HUES6 (cell line): ENCODE measurements around the gene MAPK8IP3.
"Not testable (repeated sequence)": the region's sequence is repeated elsewhere in the genome, so short reads cannot be mapped to it uniquely, and the experiment has no call there.

Experiments
- H3K27ac ChIP-seq: 2 replicates; pipeline ENCODE4 v1.7.0; 2013; ENCODE audit warnings: low read depth, mild to moderate bottlenecking, low read length, inconsistent platforms
- H3K27me3 ChIP-seq: 2 replicates; pipeline ENCODE4 v1.6.1; 2013; ENCODE audit warnings: low read length; ENCODE audit not compliant: control insufficient read depth, insufficient read depth
- H3K36me3 ChIP-seq: 2 replicates; pipeline ENCODE4 v1.6.1; 2013; ENCODE audit warnings: low read length; ENCODE audit not compliant: control insufficient read depth, insufficient read depth
- H3K4me1 ChIP-seq: 2 replicates; pipeline ENCODE4 v1.6.1; 2013; ENCODE audit warnings: low read length; ENCODE audit not compliant: control insufficient read depth, insufficient read depth
- H3K4me3 ChIP-seq: 2 replicates; pipeline ENCODE4 v1.5.1; 2013; ENCODE audit warnings: low read depth, low read length
- H3K9ac ChIP-seq: one replicate; pipeline ENCODE4 v1.6.1; 2013; ENCODE audit warnings: mild to moderate bottlenecking, low read length
- H3K9me3 ChIP-seq: 2 replicates; pipeline ENCODE4 v1.6.1; 2013; ENCODE audit warnings: low read depth, low read length; ENCODE audit not compliant: control insufficient read depth, insufficient read depth

The MAPK8IP3 gene

DNA sequence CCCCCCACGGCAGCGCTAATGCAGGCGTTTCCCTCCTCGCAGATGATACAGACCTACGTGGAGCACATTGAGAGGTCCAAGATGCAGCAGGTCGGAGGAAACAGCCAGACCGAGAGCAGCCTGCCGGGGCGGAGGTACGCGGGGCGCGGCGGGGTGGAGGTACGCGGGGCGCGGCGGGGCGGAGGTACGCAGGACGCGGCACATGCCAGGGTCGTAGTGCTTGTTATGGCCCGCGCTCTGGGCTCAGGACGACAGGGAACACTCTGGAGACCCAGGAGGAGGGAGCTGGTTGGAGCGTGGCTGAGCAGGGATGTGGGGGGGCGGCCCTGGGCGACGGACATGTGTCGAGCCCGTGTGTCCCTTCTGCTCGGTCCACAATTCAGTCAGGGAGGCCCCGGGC lies 23.4 kb downstream of the MAPK8IP3 start:
- Histone ChIP-seq H3K4me1 (no peaks in the 10 kb centered on the region), H3K36me3 (peaks cover 46% of the 10 kb centered on the region), H3K27ac (no peak overlapping the region), H3K9me3 (no peaks in the 10 kb centered on the region), H3K4me3 (no peak overlapping the region), H3K27me3 (no peaks in the 10 kb centered on the region), H3K9ac (no peak overlapping the region)

DNA sequence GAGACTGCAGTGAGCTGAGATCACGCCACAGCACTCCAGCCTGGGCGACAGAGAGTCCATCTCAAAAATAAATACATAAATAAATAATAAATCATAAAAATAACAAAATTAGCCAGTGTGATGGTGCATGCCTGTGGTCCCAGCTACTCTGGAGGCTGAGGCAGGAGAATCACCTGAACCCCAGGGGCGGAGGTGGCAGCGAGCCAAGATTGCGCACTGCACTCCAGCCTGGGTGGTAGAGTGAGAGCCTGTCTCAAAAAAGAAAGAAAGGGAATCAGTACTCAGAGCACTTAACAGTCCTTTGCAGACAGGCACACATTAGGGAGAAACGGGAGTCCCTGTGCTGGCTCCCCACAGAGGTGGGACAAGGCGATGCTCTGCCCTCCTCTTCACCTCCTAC lies 25.1 kb downstream of the MAPK8IP3 start:
- peaks cover 54% of the 10 kb centered on the region for H3K36me3 ChIP-seq

DNA sequence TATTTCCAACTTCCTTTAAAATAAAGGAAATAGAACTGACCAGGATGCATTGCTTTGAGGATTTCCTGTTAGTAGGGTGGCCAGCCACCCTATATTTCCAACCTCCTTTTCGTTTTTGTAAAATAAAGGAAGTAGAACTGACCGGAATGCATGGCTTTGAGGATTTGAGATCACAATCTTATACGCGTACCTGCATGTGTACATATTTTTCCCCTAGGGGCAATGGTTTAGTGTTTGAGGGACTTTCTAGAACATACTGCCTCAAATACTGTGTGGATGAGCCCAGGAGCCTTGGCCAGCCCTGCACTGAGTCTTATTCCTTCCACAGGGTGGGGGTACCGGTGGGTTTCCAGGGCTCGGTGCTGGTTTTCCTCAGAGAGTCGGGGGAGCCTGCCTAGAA lies 25.6 kb downstream of the MAPK8IP3 start:
- H3K4me1 ChIP-seq: no peaks in the 10 kb centered on the region
- no peak overlapping the region for H3K27ac ChIP-seq
- peaks cover 20% of the 10 kb centered on the region for H3K9me3 ChIP-seq
- H3K9ac ChIP-seq: no peak overlapping the region
- no peaks in the 10 kb centered on the region for H3K27me3 ChIP-seq
- H3K36me3 ChIP-seq: peaks cover 52% of the 10 kb centered on the region
- H3K4me3 ChIP-seq: no peak overlapping the region

More for the DNA sequence above, 25.1 kb downstream of the MAPK8IP3 start:
- H3K9ac ChIP-seq: no peak overlapping the region
- no peaks in the 10 kb centered on the region for H3K27me3 ChIP-seq
- peaks cover 15% of the 10 kb centered on the region for H3K9me3 ChIP-seq
- H3K27ac ChIP-seq: no peak overlapping the region
- no peaks in the 10 kb centered on the region for H3K4me1 ChIP-seq
- H3K4me3 ChIP-seq: no peak overlapping the region

DNA sequence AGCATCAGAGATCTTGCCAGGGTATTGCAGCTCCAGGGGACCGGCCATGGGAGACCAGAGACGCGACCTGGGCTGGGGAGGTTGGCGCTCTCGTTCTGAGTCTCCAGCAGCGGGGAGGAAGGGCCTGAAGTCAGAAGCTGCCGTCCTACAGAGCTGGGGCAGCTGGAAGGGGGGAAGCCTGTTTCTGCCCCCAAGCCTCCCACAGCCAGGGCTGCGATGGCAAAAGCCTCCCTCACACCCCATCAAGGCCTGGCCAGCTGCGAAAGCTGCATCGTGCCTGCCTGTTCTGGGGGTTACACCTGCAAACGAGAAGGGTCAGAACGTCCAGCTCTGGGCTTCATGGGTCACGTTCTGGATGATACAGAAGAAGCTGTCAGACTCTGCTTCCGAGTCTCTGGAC lies 26.1 kb downstream of the MAPK8IP3 start:
- Histone ChIP-seq H3K36me3 (peaks cover 48% of the 10 kb centered on the region), H3K9me3 (peaks cover 24% of the 10 kb centered on the region), H3K9ac (no peak overlapping the region), H3K27me3 (no peaks in the 10 kb centered on the region), H3K27ac (no peak overlapping the region), H3K4me3 (no peak overlapping the region), H3K4me1 (no peaks in the 10 kb centered on the region)

DNA sequence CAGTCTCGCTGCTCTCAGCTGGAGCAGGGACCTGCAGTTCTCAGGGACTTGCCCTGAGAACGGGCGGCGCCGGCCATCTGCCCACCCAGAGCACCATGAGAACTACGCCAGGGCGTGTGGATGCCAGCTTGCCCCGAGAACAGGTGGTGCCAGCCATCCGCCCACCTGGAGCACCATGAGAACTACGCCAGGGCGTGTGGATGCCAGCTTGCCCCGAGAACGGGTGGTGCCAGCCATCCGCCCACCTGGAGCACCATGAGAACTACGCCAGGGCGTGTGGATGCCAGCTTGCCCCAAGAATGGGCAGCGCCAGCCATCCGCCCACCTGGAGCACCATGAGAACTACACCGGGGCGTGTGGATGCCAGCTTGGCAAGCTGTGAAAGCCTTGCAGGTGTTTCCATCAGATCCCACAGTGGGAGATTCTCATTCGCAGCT lies 26.6 kb downstream of the MAPK8IP3 start:
- not testable (repeated sequence) for H3K27me3 ChIP-seq, H3K9ac ChIP-seq, H3K27ac ChIP-seq, H3K4me1 ChIP-seq, H3K4me3 ChIP-seq
- Histone ChIP-seq H3K36me3 (peaks cover 45% of the 10 kb centered on the region), H3K9me3 (peaks cover 29% of the 10 kb centered on the region)

DNA sequence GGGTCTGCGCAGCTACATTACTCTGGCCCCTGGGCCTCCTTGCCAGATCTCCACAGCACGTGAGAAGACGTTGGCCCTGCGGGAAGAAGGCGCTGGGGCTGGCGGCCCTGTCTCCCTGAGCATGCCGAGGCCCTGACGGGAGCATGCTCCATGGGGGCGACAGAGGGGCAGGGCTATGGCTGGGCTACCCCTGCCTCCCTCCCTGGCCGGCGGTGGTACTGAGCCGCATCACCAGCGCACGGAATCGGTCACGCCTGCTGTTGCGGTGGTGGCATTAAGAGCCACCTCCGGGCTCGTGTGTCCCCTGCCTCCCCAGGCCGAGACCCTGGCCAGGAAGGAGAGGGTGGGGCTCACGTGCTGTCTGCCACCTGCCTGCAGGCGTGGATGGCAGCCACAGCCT lies 28.1 kb downstream of the MAPK8IP3 start:
- Histone ChIP-seq H3K4me1 (no peaks in the 10 kb centered on the region), H3K4me3 (no peak overlapping the region), H3K36me3 (peaks cover 39% of the 10 kb centered on the region), H3K27ac (no peak overlapping the region), H3K9ac (no peak overlapping the region), H3K9me3 (peaks cover 45% of the 10 kb centered on the region), H3K27me3 (no peaks in the 10 kb centered on the region)

DNA sequence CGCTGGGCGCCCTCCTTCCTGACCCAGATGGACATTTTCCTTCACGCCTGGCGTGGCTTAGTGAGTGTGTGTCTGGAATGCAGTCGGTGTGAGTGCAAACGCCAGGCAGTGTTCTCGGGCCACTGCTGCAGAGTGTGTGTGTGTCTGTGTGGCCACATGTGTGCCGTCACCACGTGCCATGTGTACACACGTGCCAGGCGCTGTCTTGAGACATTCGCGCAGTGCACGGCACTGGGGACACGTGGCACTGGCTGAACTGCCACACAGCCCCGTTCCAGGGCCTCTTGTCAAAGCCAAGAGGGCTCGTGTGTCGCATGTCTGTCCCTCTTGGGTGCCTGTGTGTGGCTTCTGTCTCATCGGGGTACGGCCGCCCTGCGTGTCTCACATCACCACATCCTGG lies 28.8 kb downstream of the MAPK8IP3 start:
- Histone ChIP-seq H3K4me1 (no peaks in the 10 kb centered on the region), H3K9ac (no peak overlapping the region), H3K36me3 (peaks cover 33% of the 10 kb centered on the region), H3K9me3 (peaks cover 52% of the 10 kb centered on the region), H3K27me3 (no peaks in the 10 kb centered on the region), H3K4me3 (no peak overlapping the region), H3K27ac (no peak overlapping the region)

DNA sequence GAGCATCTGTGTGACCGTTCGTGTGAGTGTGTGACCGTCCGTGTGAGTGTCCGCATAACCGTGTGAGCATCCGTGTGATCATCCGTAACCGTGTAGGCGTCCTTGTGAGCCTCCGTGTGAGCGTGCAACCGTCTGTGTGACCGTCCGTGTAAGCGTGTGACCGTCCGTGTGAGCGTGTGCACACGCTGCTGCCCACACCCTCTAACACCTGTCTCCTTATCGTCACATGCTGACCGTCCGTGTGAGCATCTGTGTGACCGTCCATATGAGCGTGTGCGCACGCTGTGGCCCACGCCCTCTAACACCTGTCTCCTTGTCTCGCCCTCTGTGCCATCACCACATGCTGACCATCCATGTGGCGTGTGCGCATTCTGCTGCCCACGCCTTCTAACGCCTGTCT lies 34.2 kb downstream of the MAPK8IP3 start:
- no peak overlapping the region for H3K9ac ChIP-seq
- no peaks in the 10 kb centered on the region for H3K27me3 ChIP-seq
- H3K9me3 ChIP-seq: peaks cover 51% of the 10 kb centered on the region
- no peak overlapping the region for H3K4me3 ChIP-seq
- H3K36me3 ChIP-seq: peaks cover 15% of the 10 kb centered on the region
- no peaks in the 10 kb centered on the region for H3K4me1 ChIP-seq
- H3K27ac ChIP-seq: no peak overlapping the region

DNA sequence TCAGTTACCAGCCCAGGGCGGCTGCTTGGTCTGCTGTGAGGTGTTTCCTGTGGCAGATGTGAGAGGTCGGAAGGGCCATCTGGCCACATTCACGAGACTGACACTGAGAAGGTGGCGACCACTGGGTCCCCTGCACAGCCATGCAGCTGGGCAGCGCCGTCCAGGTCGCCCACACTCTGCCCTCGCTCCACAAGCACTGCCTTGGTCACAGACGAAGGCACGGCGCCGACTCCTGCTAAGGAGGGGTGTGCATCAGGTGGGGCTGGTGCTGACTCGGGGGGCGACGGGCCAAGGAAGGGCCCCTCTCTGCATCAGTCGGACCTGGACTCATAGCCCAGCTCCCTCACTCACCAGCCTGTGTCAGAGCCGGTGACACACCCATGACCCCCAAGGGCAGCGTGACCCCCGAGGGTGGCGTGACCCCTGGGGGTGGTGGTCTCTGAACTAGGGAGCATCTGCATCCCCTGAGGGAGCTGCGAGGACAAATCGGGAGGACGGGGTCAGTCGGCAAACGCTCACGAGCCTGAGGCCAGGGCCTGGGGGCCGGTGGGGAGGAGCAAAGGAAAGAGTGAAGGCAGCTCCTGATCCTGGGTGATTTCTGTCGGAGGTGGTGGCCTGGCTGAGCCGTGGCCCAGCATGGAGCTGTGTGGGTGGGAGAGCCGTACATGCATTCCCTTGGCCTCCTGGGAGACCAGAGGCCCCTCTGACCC lies 34.9 kb downstream of the MAPK8IP3 start:
- Histone ChIP-seq H3K9me3 (peaks cover 44% of the 10 kb centered on the region), H3K36me3 (peaks cover 13% of the 10 kb centered on the region), H3K27me3 (no peaks in the 10 kb centered on the region), H3K27ac (no peak overlapping the region), H3K9ac (no peak overlapping the region), H3K4me3 (no peak overlapping the region), H3K4me1 (no peaks in the 10 kb centered on the region)

DNA sequence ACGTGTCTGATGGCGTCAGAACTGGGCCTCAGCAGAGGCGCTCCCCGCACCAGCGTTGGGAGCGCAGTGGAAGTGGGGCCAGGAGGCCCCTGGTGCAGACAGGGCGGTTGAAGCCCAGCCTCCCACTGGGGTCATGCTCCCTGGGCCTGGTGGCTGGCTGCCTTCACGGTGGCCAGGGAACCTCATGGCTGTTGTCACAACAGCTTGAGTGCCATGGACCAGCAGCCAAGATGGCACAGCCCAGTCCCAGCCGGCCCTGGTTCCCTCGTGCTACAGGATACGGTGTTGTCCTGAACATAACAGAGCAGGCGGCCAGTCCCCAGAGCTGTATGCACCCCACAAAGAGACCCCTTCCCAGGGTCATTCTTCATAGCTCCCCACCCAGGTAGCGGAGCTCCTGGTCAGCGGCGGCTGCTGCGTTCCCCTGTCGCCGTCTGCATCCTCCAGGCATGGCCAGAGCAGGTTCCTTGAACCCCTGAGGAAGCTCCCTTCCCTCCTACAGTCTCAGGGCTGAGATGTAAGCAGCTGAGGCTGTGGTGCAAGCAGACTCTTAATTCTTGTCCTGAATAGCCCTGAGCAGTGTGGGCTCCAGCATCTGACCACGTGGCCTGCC lies 35.7 kb downstream of the MAPK8IP3 start:
- peaks cover 37% of the 10 kb centered on the region for H3K9me3 ChIP-seq
- H3K27ac ChIP-seq: no peak overlapping the region
- H3K36me3 ChIP-seq: peaks cover 13% of the 10 kb centered on the region
- H3K9ac ChIP-seq: no peak overlapping the region
- no peaks in the 10 kb centered on the region for H3K27me3 ChIP-seq
- H3K4me3 ChIP-seq: no peak overlapping the region
- no peaks in the 10 kb centered on the region for H3K4me1 ChIP-seq

DNA sequence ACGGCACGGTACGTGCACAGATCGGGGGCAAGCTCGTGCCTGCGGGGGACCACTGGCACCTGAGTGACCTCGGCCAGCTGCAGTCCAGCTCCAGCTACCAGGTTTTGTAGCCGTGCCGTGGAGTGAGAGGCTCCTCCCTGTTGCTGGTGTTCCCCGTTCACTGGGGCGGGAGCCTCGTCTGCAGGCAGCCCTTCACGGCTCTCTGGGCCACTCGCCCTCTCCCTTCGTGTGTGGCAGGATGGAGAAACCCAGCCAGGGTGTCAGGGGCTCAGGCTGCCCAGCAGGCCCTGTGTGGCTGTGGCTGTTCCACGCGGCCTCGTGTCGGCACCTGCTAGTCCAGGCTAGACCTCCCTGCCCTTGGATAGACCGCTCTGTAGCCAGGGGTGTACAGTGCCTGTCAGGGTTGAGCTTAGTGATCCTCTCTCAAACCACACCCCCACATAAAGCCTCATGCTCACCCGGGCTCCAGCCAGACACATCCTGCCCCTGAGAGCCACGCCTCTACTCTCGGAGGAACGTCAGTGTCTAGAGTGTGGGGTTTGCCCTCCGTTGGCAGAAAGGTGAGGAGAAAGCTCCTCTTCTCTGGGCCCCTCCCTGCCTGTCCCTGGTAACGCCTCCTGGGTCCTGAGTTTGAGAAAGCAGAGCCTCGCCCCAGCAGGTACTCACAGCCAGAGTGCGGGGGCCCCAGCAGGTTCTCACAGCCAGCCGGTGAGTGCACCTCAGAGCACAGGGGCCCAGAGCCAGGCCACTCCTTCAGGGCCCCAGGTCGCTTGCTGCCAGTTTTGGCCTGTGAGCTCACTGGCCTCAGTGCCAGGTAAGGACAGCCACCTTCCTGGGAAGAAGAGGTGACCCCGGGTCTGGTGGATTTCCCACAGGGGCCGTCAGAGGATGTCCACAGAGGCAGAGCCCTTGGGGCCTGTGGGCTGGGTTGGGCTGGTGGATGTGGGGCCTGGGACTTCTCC lies 37.7 kb downstream of the MAPK8IP3 start:
- Histone ChIP-seq H3K36me3 (peaks cover 29% of the 10 kb centered on the region), H3K27me3 (no peaks in the 10 kb centered on the region), H3K27ac (no peak overlapping the region), H3K4me1 (no peaks in the 10 kb centered on the region), H3K9ac (no peak overlapping the region), H3K9me3 (peaks cover 17% of the 10 kb centered on the region), H3K4me3 (no peak overlapping the region)
